Endothelial cell (in vitro differentiated cells): Measurements from ENCODE around the gene SH3GL2. TPM values are rescaled to one million over a fixed set of nuclear protein-coding genes. Genes with fewer than 3 reads are reported as not detected.

Source experiments
- DNase-seq: peaks from one replicate; pipeline ENCODE4 v3.0.0; 2021; ENCODE audit warnings: low spot score
- H3K27ac Mint-ChIP-seq: one replicate; pipeline ENCODE4 v1.8.0; 2021; ENCODE audit warnings: mixed read lengths, inconsistent platforms; ENCODE audit not compliant: unreplicated experiment
- H3K27me3 Mint-ChIP-seq: one replicate; pipeline ENCODE4 v1.8.0; 2021; ENCODE audit warnings: mild to moderate bottlenecking, moderate library complexity, mixed read lengths, inconsistent platforms; ENCODE audit not compliant: unreplicated experiment
- H3K36me3 Mint-ChIP-seq: one replicate; pipeline ENCODE4 v1.8.0; 2021; ENCODE audit warnings: mild to moderate bottlenecking, low read depth, mixed read lengths, inconsistent platforms; ENCODE audit not compliant: unreplicated experiment
- H3K4me1 Mint-ChIP-seq: one replicate; pipeline ENCODE4 v1.8.0; 2021; ENCODE audit warnings: mild to moderate bottlenecking, mixed read lengths, inconsistent platforms; ENCODE audit not compliant: unreplicated experiment
- H3K4me3 Mint-ChIP-seq: one replicate; pipeline ENCODE4 v1.8.0; 2021; ENCODE audit warnings: mild to moderate bottlenecking, mixed read lengths, inconsistent platforms; ENCODE audit not compliant: unreplicated experiment
- H3K9me3 Mint-ChIP-seq: one replicate; pipeline ENCODE4 v1.8.0; 2021; ENCODE audit warnings: mixed read lengths, inconsistent platforms; ENCODE audit not compliant: unreplicated experiment
- CTCF ChIP-seq: fragments of 200-600 bp; sonication (generic); IDR thresholded peaks from one replicate; pipeline ENCODE4 v1.5.0; 2021; ENCODE audit warnings: antibody characterized with exemption; ENCODE audit not compliant: unreplicated experiment
- total RNA-seq: library from RNA; stranded (reverse); fragmentation: NEBNext Ultra II Directional; extraction: Animal tissue kit (Norgen Biotek cat#: 25700); gene quantifications from one replicate; pipeline ENCODE4 v1.2.1, GENCODE V29; 2021; ENCODE audit not compliant: unreplicated experiment

SH3GL2 gene
- total RNA-seq, 1 donor from 2014 or later = 1.6 TPM

GRCh38 chr9:17574342-17574741 lies 4.5 kb upstream of the SH3GL2 start:
- Mint-ChIP-seq H3K27ac (no peak overlapping the region), H3K9me3 (no peaks in the 10 kb centered on the region), H3K27me3 (peaks cover 10% of the 10 kb centered on the region), H3K36me3 (peaks cover 3% of the 10 kb centered on the region), H3K4me3 (no peak overlapping the region), H3K4me1 (peaks cover 9% of the 10 kb centered on the region)
- DNase-seq = no peak
- TF ChIP-seq CTCF = no peak

GRCh38 chr9:17578577-17578910 lies 322 bp upstream of the SH3GL2 start:
- peaks cover 3% of the 10 kb centered on the region for H3K36me3 Mint-ChIP-seq
- peaks cover 10% of the 10 kb centered on the region for H3K27me3 Mint-ChIP-seq
- H3K4me1 Mint-ChIP-seq = peaks cover 2% of the 10 kb centered on the region
- H3K4me3 Mint-ChIP-seq = peak overlapping the region; percentile 85
- no peak for TF ChIP-seq CTCF
- no peak overlapping the region for H3K27ac Mint-ChIP-seq
- H3K9me3 Mint-ChIP-seq = no peaks in the 10 kb centered on the region
- DNase-seq = no peak

- Mint-ChIP-seq H3K4me1 (peaks cover 2% of the 10 kb centered on the region), H3K27me3 (peaks cover 10% of the 10 kb centered on the region), H3K27ac (no peak overlapping the region), H3K4me3 (no peak overlapping the region), H3K36me3 (peaks cover 3% of the 10 kb centered on the region), H3K9me3 (no peaks in the 10 kb centered on the region)
- DNase-seq = no peak
- no peak for TF ChIP-seq CTCF
Measured at GRCh38 chr9:17580119-17580518, 1.3 kb downstream of the SH3GL2 start.

- peak; percentile 11 for DNase-seq
- Mint-ChIP-seq H3K4me3 (no peak overlapping the region), H3K36me3 (no peaks in the 10 kb centered on the region), H3K9me3 (no peaks in the 10 kb centered on the region), H3K27me3 (no peaks in the 10 kb centered on the region), H3K27ac (peak overlapping the region; percentile 76), H3K4me1 (peaks cover 10% of the 10 kb centered on the region)
- no peak for TF ChIP-seq CTCF
Measured at GRCh38 chr9:17587113-17587512, 8.2 kb downstream of the SH3GL2 start.

GRCh38 chr9:17588395-17588794 lies 9.5 kb downstream of the SH3GL2 start:
- DNase-seq = no peak
- Mint-ChIP-seq H3K4me1 (peaks cover 10% of the 10 kb centered on the region), H3K27ac (no peak overlapping the region), H3K27me3 (no peaks in the 10 kb centered on the region), H3K4me3 (no peak overlapping the region), H3K9me3 (no peaks in the 10 kb centered on the region), H3K36me3 (no peaks in the 10 kb centered on the region)
- TF ChIP-seq CTCF = no peak
